HG03565 (cell line): Measurements from ENCODE around the gene COL19A1.
A peak's percentile ranks its signal among the peaks of the same experiment; 100 is the strongest.
"Not testable (repeated sequence)": the region's sequence is repeated elsewhere in the genome, so short reads cannot be mapped to it uniquely, and the experiment has no call there.

ENCODE experiments used
- ATAC-seq: cut with Tn5 transposase; IDR thresholded peaks from one replicate; pipeline ENCODE4 v1.9.1; 2021; ENCODE audit warnings: mild to moderate bottlenecking, moderate library complexity; ENCODE audit not compliant: unreplicated experiment

The COL19A1 gene

DNA sequence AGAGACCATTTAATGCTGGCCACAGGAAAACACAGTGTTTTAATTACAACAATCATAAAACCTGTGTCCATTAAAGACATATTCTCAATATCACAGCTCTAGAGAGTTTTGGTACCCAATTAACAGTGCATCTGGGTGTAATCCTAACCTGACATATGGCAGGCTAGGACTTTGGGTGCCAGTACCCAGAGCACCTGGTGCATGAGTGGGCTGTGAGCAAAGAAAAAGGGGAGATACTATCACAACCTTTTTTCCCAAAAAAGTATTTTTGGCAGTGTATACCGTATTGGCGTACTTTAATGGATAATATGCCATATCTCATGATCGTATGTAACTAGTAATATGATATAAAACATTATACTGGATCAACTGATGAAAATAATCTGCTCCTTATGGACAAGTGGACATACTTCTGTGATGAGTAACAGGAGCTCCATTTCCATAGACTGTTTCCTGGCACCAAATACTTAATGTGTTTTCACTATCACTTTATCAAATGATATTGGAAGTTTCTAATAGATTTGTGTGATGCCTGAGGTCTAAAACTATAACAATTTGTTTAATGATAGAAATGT is 91.7 kb downstream of the COL19A1 start:
- ATAC-seq: no peak

DNA sequence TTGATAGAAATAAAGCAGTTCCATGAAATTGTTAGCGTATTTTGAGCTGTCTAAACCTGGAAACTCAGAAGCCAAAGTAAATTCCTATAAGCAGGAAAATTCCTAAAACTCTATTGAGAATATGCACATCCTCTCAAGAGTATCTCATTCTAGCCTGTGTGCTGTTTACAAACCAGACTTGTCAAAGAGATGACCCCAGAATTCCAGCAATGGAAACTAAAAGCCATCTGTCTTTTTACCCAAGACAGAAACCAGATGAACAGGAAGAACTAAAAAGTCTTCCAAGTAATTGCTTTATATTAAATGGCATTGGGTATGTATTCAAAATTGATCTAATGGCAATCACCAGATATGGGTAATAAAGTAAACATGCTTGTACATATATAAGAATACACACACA is 92.6 kb downstream of the COL19A1 start:
- ATAC-seq: no peak

DNA sequence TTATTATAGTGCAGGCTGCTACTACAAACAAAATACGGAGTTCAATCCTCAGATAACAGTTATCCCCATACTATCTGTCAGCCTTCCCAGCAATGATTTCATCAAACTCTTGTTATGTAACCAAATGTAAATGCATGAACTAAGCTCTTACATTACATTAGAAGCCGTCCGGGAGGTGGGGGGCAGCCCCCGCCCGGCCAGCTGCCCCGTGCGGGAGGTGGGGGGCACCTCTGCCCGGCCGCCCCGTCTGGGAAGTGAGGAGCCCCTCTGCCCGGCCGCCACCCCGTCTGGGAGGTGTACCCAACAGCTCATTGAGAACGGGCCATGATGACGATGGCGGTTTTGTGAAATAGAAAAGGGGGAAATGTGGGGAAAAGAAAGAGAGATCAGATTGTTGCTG is 99.6 kb downstream of the COL19A1 start:
- ATAC-seq: not testable (repeated sequence)

DNA sequence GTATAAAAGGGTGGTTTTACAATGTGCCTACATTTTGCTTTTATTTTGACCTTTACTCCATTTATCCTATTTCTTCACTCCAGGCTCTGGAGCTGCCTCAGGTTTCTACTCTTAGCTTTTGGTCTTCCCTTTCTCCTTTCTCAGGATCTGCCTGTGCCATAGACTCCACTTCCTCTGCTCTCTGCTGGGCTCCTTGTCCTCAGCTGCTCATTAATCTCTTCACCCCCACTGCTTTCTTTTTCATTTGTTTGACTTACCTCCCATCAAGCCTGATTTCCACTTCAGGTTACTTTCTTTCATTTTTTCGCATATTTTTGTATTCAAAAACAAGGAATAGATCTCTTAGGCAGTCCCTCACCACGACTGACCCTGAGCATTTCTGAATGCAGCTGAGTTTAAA is 106.8 kb downstream of the COL19A1 start:
- ATAC-seq: no peak

DNA sequence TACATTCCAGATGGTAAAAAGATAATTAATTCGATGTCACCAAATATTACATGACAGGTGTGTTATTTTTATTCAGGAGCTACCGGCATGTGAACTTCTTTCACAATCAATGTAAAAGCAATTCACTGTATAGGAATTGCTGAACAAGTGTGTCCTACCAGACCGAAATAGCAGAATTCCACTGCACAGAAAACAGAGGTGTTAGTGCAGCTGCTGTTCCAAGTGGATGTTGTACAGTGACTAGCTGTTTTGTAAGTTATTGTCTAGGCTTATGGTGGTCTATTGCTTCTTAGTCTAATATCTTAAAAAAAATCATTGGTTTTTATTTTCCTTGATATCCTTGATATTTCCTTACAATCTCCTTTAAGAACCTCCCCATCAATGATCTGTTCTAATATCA is 107.4 kb downstream of the COL19A1 start:
- ATAC-seq: no peak

DNA sequence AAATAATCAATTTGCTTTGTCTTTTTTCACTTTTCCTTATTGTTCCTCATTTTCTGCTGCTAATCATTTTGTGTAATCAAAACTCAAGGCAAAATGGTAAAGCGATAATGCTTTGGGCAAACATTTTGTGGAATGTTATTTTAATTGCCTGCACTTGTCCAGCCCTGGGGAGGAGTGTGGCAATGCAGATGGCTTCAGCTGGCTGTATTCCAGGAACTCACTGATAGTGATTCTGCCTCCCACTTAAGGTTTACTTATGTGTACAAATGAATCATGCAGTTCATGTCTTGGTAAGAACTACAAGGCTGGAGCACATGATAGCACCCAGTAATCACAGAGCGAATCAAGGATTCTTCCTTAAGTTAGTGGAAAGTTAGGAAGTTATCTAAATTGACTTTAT is 107.8 kb downstream of the COL19A1 start:
- no peak for ATAC-seq

DNA sequence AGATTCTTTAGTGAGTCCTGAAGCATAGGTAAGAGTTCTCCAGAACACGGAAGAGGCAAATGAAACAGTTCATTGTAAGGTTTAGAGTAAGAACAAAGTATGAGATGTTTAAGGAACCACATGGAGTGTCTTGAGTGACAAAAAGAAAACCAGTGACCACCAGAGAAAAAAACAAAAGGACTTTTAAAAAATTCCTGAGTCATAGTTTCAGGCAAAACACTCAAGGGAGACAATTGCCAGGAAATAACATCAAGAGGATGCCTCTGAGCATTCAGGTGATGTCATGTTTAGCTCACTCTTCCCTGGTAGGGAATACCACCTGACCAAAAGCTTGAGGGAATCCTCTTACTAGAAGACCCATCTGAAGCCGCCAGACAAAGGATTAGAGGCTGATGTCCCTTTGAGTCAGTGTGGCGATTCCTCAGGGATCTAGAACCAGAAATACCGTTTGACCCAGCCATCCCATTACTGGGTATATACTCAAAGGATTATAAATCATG is 110.3 kb downstream of the COL19A1 start:
- no peak for ATAC-seq

DNA sequence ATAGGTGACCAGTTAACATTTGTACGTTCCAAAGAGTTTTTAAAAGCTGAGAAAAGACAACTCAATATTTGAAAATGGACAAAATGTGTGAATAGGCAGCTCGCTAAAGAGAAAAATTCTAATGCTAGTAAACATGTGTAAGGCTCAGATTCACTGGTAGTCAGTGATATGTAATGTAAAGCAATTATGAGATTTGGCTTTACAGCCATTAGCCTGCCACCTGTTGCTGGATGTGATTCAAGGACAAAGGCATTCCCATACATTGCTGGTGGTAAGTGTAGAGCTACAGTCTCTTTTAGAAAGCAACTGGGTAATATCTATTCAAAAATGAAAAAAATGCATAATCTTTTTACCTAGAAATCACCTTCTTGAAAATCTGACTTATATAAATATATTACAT is 114.3 kb downstream of the COL19A1 start:
- no peak for ATAC-seq

DNA sequence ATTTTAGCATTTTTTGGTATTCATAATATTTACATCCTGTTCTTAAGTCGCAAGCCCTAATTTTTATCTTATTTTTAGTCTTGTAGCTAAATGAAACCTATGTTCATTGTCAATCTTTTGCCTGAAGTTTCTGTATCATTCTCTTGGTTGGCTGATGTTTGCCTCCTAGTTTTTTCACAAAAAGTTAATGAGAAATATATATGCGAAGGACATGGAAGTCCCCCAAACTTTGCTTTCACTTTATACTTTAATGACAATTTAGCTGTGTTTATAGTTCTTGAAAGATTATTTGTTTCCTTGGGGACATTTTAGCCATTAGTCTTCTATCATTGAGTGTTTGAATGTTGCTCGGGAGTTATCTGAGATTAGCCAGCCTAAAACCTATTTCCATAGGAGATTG is 118.2 kb downstream of the COL19A1 start:
- ATAC-seq: no peak

DNA sequence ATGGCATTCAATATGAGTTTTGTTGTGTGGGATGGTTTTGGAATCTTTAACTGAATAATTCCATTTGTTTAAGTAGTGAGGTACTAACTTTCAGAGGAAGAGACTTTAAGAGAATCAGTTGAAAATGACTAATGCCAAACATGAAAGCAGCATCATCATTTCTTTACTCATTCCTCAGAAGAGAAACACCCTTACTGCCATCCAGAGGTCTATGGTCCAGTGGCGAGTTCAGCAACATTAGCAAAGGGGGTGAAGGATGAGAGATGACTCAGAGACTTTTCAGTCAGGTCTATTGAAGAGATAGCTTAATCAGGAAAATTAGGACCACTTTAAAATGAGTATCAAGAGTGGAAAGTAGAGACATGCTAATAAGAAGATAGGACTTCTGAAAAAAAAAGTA is 118.8 kb downstream of the COL19A1 start:
- ATAC-seq: peak; percentile 69

DNA sequence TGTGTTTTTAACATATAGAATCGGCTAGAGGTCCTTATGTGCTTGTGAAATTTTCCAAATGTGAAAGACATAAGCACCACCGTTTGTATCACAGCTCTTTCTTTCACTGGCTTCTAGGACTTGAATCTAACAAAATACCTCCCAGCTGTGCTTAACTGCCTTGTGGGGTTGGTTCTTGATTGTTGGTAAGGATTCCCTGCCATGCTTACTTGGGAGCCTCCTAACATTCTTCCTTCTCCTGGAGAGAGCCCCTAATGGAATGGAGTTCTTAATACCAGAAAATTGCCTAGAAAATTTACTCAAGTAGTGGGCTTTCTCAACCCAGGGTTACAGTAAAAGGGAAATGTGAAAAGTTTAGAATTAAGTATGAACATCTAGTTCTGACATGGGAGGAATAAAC is 121.2 kb downstream of the COL19A1 start:
- ATAC-seq: no peak

DNA sequence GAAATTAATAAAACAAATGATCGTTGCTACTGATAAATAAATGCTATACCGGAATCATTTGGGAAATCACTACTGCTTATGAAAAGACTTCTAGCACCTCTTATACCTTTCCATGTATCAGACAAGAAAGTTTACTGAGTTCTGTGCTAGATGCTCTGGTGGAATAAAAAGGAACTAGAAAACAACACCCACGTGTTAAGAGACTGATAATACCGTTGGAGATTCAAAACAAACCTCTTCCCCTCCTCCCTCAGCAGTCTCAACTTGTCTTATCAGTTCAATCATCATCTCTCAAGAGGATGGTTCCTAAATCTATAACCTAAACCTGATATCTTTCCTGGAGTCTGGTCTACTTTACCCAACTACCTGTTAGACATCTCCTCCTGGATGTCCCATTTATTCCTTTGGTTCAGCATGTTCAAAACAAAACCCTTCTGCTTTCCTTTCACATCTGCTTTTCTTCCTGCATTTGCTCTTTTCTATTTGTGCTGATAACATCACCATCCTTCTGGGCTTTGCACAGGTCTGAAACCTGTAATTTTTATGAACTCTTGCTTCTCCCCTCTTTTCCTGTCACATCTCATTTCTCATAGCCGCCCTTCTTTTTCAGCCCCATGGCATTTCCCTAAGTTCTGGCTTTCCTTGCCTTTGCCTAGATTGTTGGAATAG is 122.2 kb downstream of the COL19A1 start:
- ATAC-seq: peak; percentile 57

DNA sequence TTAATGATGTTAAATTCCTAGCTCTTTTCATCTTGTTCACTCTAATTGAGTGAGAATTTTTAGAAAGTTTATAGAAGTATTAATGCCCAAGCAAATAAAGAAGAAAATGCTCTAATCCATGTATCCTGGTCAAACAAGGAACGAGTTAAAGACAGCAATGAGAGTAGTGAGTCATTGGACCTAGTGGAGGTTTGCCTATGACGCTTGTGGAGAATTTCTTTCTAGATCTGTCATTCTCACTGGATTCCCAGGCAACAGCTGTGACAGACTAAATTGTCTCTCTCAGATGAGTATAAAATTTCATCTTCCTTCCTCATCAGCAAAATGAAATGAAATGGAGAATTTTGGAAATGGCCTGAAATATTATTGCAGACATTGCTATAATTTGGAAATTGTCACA is 127.9 kb downstream of the COL19A1 start:
- ATAC-seq: no peak

DNA sequence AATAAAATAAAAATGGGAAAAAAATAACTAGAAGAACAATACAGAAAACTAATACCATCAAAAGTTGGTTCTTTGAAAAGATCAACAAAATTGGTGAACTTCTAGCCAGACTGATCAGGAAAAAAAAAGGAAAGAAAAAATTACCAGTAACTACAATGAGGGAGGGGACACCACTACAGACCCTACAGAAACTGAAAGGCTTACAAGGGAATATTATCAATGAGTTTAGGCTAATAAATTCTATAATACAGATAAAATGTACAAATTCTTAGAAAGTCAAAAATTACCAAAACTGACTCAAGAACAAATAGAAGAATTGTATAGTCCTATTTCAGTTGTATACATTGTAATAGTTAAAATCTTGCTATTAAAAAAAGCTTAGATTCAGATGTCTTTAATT is 141.8 kb downstream of the COL19A1 start:
- ATAC-seq: no peak

DNA sequence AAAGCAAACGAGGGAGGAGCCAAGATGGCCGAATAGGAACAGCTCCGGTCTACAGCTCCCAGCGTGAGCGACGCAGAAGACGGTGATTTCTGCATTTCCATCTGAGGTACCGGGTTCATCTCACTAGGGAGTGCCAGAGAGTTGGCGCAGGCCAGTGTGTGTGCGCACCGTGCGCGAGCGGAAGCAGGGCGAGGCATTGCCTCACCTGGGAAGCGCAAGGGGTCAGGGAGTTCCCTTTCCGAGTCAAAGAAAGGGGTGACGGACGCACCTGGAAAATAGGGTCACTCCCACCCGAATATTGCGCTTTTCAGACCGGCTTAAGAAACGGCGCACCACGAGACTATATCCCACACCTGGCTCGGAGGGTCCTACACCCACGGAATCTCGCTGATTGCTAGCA is 144.0 kb downstream of the COL19A1 start:
- not testable (repeated sequence) for ATAC-seq

DNA sequence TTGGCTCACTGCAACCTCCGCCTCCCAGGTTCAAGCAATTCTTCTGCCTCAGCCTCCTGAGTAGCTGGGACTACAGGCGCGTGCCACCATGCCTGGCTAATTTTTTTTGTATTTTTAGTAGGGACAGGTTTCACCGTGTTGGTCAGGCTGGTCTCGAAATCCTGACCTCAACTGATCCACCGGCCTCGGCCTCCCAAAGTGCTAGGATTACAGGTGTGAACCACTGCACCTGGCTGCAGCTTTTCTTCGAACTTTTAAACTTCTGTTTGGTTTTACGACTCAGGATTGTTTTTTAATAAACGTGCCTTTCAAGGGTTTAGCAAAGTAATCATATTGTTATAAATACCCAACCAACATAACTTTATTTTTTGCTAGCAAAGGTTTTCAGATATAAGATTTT is 156.8 kb downstream of the COL19A1 start:
- not testable (repeated sequence) for ATAC-seq

DNA sequence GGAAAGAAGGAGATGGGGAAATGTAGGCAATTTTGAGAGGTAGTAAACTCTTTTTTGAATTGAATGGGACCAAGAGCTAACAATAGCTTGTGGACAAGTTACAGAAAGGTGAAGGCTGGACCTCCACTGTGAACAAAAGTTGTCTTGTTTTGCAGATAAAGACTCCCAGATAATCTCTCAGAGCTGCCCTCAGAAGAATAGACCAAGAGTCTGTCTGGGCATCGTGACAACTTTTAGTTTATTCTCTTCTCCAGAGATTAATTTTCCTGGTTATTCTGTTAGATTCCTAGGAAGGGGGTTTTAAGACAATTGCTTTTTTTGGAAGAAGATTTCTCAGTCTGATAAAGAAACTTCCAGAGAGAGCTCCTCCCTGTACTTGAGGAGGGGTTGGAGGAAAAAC is 161.9 kb downstream of the COL19A1 start:
- no peak for ATAC-seq

DNA sequence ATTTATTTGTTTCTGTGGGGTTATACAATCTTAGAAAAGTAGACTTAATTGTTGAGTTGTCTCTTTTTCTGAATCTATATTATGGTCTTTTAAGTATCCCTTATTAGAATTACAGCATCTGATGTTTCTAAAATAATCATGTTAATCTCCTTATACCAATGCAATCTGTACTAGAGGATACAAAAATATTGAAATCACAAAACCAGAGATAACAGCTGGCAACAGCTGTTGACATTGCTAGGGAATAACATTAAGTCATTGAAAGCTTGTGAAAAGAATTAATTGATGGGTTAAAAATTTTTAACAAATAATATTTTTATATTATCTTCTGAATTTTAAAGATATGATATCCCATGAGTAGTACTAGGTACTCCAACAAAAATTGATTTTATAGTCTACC is 162.6 kb downstream of the COL19A1 start:
- no peak for ATAC-seq

DNA sequence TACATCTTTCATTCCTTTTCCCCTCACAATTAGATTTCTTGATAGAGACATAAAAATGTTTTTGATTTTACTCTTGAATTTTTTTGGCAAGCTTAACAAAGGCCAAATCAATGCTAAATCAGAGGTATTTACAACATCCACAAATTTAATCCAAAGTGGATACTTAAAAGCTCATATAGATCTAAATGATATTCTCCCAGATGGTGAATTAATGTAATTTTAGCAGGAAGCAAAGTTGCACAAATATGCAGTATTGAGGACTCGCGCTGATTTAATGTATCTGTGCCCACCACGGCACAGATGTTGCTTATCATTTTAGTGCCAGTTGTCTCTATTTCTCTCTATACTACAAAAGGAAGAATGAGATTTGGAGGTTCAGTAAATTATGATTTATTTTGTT is 167.4 kb downstream of the COL19A1 start:
- no peak for ATAC-seq

DNA sequence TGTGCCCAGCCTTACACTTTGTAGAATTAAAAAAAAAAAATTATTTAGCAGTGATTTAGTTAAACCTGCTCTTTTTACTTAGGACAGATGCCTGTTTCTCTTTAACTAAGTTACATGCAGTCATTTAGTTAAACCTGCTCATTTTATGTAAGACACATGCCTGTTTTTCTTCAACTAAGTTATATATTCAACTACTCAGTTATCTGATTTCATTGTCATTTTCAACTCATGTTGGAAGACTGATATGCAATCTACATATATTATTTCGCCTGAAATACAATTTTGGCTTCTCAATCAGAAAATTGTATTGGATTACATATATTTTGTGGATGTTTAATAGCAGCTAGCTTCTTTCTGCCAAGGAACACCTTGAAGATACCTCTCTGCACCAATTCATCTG is 171.1 kb downstream of the COL19A1 start:
- ATAC-seq: no peak

DNA sequence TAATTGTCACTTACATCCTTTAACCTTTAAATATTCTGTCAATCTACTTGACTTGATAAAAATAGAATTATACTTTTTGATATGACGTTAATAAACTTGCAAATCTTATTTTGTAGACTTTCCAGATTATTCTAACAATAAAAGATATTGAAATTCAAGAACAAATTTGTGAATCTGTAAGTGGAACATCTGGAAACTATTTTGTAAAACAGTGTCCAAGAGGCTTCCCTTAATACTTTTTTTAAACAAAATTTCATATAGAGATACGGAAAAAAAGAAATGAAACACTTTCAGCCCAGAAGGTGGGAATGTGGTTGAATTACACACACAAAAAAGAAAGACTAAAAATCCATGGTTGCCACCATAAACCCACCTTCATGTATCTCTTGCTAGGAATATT is 174.4 kb downstream of the COL19A1 start:
- no peak for ATAC-seq

DNA sequence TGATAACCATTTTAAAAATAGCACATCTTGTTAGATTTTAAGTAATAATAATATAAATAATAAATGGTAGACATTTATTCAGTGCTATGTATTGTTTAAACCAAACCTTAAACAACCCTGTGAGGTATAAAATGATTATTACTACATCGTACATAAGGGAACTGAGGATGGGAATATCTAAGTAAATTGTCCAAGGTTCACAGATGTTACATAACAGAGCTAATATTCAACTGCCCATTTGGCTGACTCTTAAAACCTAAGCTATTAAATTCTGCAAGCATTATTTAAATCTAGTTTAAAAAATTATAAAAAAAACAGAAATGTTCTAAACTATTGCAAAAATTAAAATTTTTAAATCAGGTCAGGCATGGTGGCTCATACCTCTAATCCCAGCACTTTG is 175.1 kb downstream of the COL19A1 start:
- no peak for ATAC-seq

DNA sequence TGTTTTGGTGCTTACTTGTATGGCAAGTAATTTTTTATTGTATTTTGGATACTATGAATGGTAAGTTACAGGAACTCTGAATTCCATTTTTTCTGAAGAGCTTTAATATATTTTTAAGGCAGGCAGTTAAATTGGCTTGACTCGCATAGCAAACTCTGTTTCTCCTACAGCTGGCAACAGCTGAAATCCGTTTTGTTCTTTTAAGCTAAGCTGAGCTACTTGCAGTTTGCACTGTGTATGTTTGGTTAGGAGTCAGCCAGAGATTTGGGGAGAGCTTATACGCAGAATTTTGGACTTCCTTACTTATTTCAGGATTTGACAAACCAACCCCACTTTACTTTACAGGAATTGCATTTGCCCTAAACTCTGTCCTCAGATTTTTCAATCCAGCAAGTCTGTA is 179.1 kb downstream of the COL19A1 start:
- ATAC-seq: no peak
